Smooth muscle cell (in vitro differentiated cells): Measurements from ENCODE around the gene COX7A2L. TPM values are rescaled to one million over a fixed set of nuclear protein-coding genes. Genes with fewer than 3 reads are reported as not detected.

ENCODE experiments used
- DNase-seq: peaks from one replicate; lab custom pipeline; 2025; ENCODE audit not compliant: unreplicated experiment; lab: John Stamatoyannopoulos, UW
- H2AFZ ChIP-seq: fragments of 200-600 bp; sonication (generic); 2 replicates; pipeline ENCODE4 v1.6.0; 2016; ENCODE audit warnings: antibody characterized with exemption, low read depth, mild to moderate bottlenecking
- H3F3A ChIP-seq: fragments of 200-600 bp; sonication (generic); 2 replicates; pipeline ENCODE4 v1.6.0; 2017; ENCODE audit warnings: antibody characterized with exemption, low read depth
- H3K27ac ChIP-seq: fragments of 200-600 bp; sonication (generic); 2 replicates; pipeline ENCODE4 v1.5.1; 2016; ENCODE audit warnings: low read depth, mild to moderate bottlenecking
- H3K27me3 ChIP-seq: fragments of 200-600 bp; sonication (generic); 2 replicates; pipeline ENCODE4 v1.6.1; 2016; ENCODE audit warnings: low read depth, mild to moderate bottlenecking
- H3K36me3 ChIP-seq: fragments of 200-600 bp; sonication (generic); 2 replicates; pipeline ENCODE4 v1.5.1; 2016; ENCODE audit warnings: low read depth
- H3K4me1 ChIP-seq: fragments of 200-600 bp; sonication (generic); 2 replicates; pipeline ENCODE4 v1.5.1; 2016; ENCODE audit warnings: low read depth
- H3K4me2 ChIP-seq: fragments of 200-600 bp; sonication (generic); 2 replicates; pipeline ENCODE4 v1.6.0; 2016; ENCODE audit warnings: mild to moderate bottlenecking
- H3K4me3 ChIP-seq: fragments of 200-600 bp; sonication (generic); 2 replicates; pipeline ENCODE4 v1.5.1; 2016; ENCODE audit warnings: mild to moderate bottlenecking
- H3K79me2 ChIP-seq: fragments of 200-600 bp; sonication (generic); 2 replicates; pipeline ENCODE4 v1.6.0; 2016; ENCODE audit warnings: low read depth, mild to moderate bottlenecking
- H3K9ac ChIP-seq: fragments of 200-600 bp; sonication (generic); 2 replicates; pipeline ENCODE4 v1.6.0; 2016; ENCODE audit warnings: low read depth
- H3K9me3 ChIP-seq: fragments of 200-600 bp; sonication (generic); replicated peaks from 2 replicates; pipeline ENCODE4 v1.5.1; 2016; ENCODE audit warnings: low read depth
- H4K20me1 ChIP-seq: fragments of 200-600 bp; sonication (generic); 2 replicates; pipeline ENCODE4 v1.6.0; 2016; ENCODE audit warnings: low read depth
- CTCF ChIP-seq: fragments of 200-600 bp; sonication (generic); IDR thresholded peaks from 2 replicates; pipeline ENCODE4 v1.5.1; 2017; ENCODE audit warnings: borderline replicate concordance, mild to moderate bottlenecking, antibody characterized with exemption; ENCODE audit not compliant: insufficient read depth, poor library complexity, severe bottlenecking
- WGBS: methylation state at CpG from one replicate; pipeline ENCODE4 v1.1.7; 2016; ENCODE audit warnings: low lambda C conversion rate; 5-methylcytosine and 5-hydroxymethylcytosine counted together
- polyA plus RNA-seq: library from polyadenylated mRNA; unstranded; fragments of >200 nt; fragmentation: Nextera tagmentation; extraction: Ambion mirVana; gene quantifications from 2 replicates; pipeline ENCODE4 v1.2.1, GENCODE V29; 2016
- total RNA-seq: library from RNA; depleted of rRNA; stranded (reverse); fragments of >200 nt; gene quantifications from 2 replicates; pipeline ENCODE4 v1.2.3, GENCODE V29; 2014

The COX7A2L gene
- total and polyA plus RNA-seq, 2 experiments from 2014 or later: 93.3 to 145 TPM

DNA sequence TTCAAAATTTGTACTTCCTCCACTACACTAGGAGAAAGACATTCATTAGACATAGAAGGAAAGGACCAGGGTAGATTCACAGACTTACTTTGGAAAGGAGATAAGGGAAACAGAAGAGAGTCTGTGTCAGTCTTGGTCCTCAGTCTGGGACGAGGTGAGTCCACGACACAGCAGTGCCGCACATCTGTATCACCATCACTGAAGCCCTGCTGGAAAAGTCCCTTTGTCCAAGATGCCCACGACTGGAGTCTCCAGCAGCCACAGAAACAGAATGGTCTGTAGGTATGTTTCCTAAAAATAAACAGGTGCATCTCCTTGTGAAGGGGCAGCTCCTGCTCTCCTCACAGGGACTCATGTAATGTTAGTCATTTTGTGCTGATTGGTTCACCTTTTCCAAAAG lies 27.4 kb downstream of the COX7A2L start:
- Histone ChIP-seq H3K4me2 (no peak overlapping the region), H3K79me2 (peaks cover 5% of the 10 kb centered on the region), H3K4me1 (no peaks in the 10 kb centered on the region), H3K4me3 (no peak overlapping the region), H3K9me3 (no peaks in the 10 kb centered on the region), H4K20me1 (no peaks in the 10 kb centered on the region), H3K9ac (no peak overlapping the region), H2AFZ (no peak overlapping the region), H3K27me3 (no peaks in the 10 kb centered on the region), H3F3A (peaks cover 5% of the 10 kb centered on the region), H3K36me3 (peaks cover 10% of the 10 kb centered on the region), H3K27ac (no peak overlapping the region)
- WGBS: 97% methylated on average over 4 of the region's 4 CpGs
- no peak for TF ChIP-seq CTCF
- DNase-seq: no peak

GRCh38 chr2:42332575-42332974 lies 28.4 kb downstream of the COX7A2L start:
- Histone ChIP-seq H3K4me2 (no peak overlapping the region), H3K36me3 (peaks cover 10% of the 10 kb centered on the region), H3K27me3 (no peaks in the 10 kb centered on the region), H3K4me1 (no peaks in the 10 kb centered on the region), H3F3A (peaks cover 5% of the 10 kb centered on the region), H2AFZ (no peak overlapping the region), H3K9me3 (no peaks in the 10 kb centered on the region), H3K27ac (no peak overlapping the region), H3K4me3 (no peak overlapping the region), H3K9ac (no peak overlapping the region), H3K79me2 (peaks cover 5% of the 10 kb centered on the region), H4K20me1 (no peaks in the 10 kb centered on the region)
- DNase-seq: no peak
- 95% methylated on average over 4 of the region's 4 CpGs for WGBS
- TF ChIP-seq CTCF: no peak

- no peak overlapping the region for H3K4me2 ChIP-seq
- H2AFZ ChIP-seq: no peak overlapping the region
- no peak overlapping the region for H3K4me3 ChIP-seq
- TF ChIP-seq CTCF: no peak
- no peaks in the 10 kb centered on the region for H3K4me1 ChIP-seq
- H3K9me3 ChIP-seq: no peaks in the 10 kb centered on the region
- peaks cover 10% of the 10 kb centered on the region for H3K36me3 ChIP-seq
- DNase-seq: no peak
- peaks cover 5% of the 10 kb centered on the region for H3F3A ChIP-seq
- H3K27ac ChIP-seq: peak overlapping the region; percentile 17
- no peaks in the 10 kb centered on the region for H4K20me1 ChIP-seq
- no peak overlapping the region for H3K9ac ChIP-seq
- H3K27me3 ChIP-seq: no peaks in the 10 kb centered on the region
- WGBS: 89% methylated on average over 9 of the region's 9 CpGs
- H3K79me2 ChIP-seq: peaks cover 1% of the 10 kb centered on the region
Observed at GRCh38 chr2:42331569-42332284, 29.3 kb downstream of the COX7A2L start.

GRCh38 chr2:42329736-42330135 lies 31.3 kb downstream of the COX7A2L start:
- Histone ChIP-seq H3K9ac (no peak overlapping the region), H3F3A (no peaks in the 10 kb centered on the region), H3K4me1 (no peaks in the 10 kb centered on the region), H3K4me2 (no peak overlapping the region), H2AFZ (no peak overlapping the region), H3K79me2 (no peaks in the 10 kb centered on the region), H3K9me3 (no peaks in the 10 kb centered on the region), H3K27me3 (no peaks in the 10 kb centered on the region), H3K4me3 (no peak overlapping the region), H3K27ac (no peak overlapping the region), H3K36me3 (peaks cover 10% of the 10 kb centered on the region), H4K20me1 (no peaks in the 10 kb centered on the region)
- TF ChIP-seq CTCF: no peak
- no peak for DNase-seq
- 98% methylated on average over 5 of the region's 5 CpGs for WGBS
